ENCODE results near the gene KISS1R.
A peak's percentile ranks its signal among the peaks of the same experiment; 100 is the strongest.

The KISS1R gene

DNA sequence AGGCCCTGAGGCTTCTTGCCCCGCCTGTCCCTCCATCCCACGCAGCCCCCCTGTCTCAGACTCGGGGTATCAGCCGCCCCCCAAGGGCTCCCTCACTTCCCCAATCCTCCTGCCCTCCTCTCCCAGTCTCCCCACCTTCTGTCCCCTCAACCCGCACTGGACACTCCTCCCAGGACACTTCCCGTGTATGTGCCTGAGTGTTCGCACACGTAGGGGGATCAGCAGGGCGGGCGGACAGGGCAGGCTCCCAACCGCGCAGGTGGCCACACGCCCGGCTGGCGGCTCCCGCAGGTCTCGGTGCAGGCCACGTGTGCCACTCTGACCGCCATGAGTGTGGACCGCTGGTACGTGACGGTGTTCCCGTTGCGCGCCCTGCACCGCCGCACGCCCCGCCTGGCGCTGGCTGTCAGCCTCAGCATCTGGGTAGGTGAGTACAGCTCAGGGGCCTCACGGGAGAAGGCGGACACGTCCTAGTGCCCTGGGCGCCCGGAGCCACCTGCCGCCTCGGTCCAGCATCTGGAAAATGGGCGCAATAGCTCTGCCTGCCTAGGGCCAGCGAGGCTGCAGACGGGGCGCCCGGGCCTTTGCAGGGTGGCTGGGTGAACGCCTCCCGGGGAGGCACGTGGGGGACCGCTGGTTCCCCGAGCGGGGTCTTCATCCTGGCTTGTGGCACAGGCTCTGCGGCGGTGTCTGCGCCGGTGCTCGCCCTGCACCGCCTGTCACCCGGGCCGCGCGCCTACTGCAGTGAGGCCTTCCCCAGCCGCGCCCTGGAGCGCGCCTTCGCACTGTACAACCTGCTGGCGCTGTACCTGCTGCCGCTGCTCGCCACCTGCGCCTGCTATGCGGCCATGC lies 2.3 kb downstream of the KISS1R start:
- TF ChIP-seq, protein P1, sequence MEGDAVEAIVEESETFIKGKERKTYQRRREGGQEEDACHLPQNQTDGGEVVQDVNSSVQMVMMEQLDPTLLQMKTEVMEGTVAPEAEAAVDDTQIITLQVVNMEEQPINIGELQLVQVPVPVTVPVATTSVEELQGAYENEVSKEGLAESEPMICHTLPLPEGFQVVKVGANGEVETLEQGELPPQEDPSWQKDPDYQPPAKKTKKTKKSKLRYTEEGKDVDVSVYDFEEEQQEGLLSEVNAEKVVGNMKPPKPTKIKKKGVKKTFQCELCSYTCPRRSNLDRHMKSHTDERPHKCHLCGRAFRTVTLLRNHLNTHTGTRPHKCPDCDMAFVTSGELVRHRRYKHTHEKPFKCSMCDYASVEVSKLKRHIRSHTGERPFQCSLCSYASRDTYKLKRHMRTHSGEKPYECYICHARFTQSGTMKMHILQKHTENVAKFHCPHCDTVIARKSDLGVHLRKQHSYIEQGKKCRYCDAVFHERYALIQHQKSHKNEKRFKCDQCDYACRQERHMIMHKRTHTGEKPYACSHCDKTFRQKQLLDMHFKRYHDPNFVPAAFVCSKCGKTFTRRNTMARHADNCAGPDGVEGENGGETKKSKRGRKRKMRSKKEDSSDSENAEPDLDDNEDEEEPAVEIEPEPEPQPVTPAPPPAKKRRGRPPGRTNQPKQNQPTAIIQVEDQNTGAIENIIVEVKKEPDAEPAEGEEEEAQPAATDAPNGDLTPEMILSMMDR (IDR thresholded peaks at IDR 0.05; ENCODE audit: insufficient read depth, low read depth, low read length, missing control alignments), result no peak
- peak; percentile 62 for DNase-seq (ENCODE audit: low read depth)
- H3K4me3 ChIP-seq (ENCODE audit: low read length), result no peak overlapping the region

- TF ChIP-seq, protein P1 (IDR thresholded peaks at IDR 0.05; ENCODE audit: insufficient read depth, low read depth, low read length, missing control alignments), result no peak
- DNase-seq (ENCODE audit: low read depth), result peak; percentile 42
- no peak overlapping the region for H3K4me3 ChIP-seq (ENCODE audit: low read length)
Observed at GRCh38 chr19:920051-920864, 3.1 kb downstream of the KISS1R start.

GRCh38 chr19:924553-925086 lies 7.5 kb downstream of the KISS1R start:
- H3K4me3 ChIP-seq (ENCODE audit: low read length), result peak overlapping the region; percentile 76
- TF ChIP-seq, protein P1 (IDR thresholded peaks at IDR 0.05; ENCODE audit: insufficient read depth, low read depth, low read length, missing control alignments), result no peak
- DNase-seq (ENCODE audit: low read depth), result no peak

- TF ChIP-seq, protein P1 (IDR thresholded peaks at IDR 0.05; ENCODE audit: insufficient read depth, low read depth, low read length, missing control alignments), result no peak
- peak; percentile 67 for DNase-seq (ENCODE audit: low read depth)
- peak overlapping the region; percentile 76 for H3K4me3 ChIP-seq (ENCODE audit: low read length)
Observed at GRCh38 chr19:925087-925525, 8.0 kb downstream of the KISS1R start.

DNA sequence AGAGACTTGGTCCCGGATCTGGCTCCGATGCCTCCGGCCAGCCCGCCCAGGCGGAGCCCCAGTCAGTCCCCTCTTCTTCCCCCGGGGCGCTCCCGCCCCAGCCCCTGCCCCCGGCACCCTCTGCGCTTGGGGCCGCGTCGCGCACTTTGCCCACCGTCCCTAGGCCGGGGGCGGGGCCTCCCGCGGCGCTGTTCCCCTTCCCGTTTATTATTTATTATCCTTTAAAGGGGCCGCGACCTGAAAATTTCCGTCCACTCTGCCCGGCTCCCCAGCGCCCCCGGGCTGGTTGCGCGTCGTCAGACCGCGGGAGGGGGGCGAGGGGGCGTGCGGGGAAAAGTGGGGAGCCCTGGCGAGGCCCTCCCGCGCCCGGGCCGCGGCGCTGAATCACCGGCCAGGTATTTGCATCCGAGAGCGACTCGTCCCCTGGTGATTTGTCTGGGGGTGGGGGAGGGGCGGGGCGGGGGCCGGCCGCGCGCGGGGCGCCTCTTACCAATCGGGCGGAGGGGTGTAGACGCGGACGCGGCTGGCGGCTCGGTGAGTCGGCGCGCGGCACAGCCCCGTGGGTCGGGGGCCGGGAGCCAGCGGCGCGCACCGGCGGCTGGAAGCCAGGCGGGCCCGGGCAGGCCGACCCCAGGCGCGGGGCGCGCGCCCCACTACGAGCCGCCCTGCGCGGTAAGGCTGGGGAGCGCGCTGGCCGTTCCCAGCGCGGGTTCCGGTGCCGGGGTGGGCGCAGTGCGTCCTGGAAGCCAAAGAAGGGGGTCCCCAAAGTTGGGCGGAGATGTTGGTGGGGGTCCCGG lies 8.6 kb downstream of the KISS1R start, which contains the start of gene ARID3A:
Gene ARID3A (plus strand): TSS at position 510 of the 797 bp plus-strand sequence. CDS start 3,494 bp downstream, outside the sequence.
- H3K4me3 ChIP-seq (ENCODE audit: low read length), result peak within 1 kb of the TSS; percentile 76
- TF ChIP-seq, protein P1 (IDR thresholded peaks at IDR 0.05; ENCODE audit: insufficient read depth, low read depth, low read length, missing control alignments), result no peak
- peak; percentile 79 for DNase-seq (ENCODE audit: low read depth)

- peak overlapping the region; percentile 76 for H3K4me3 ChIP-seq (ENCODE audit: low read length)
- DNase-seq (ENCODE audit: low read depth), result no peak
- TF ChIP-seq, protein P1 (IDR thresholded peaks at IDR 0.05; ENCODE audit: insufficient read depth, low read depth, low read length, missing control alignments), result no peak
Observed at GRCh38 chr19:926323-926588, 9.1 kb downstream of the KISS1R start.

Measured in epithelial cell of esophagus (primary cell).